DMS53 (cell line): ENCODE data around the gene PDSS2.

ENCODE experiments used
- DNase-seq: peaks from one replicate; lab custom pipeline; 2025; lab: John Stamatoyannopoulos, UW

PDSS2 gene

GRCh38 chr6:107267634-107268033 is 191.7 kb downstream of the PDSS2 start:
- no peak for DNase-seq

- no peak for DNase-seq
Measured at GRCh38 chr6:107267006-107267405, 192.4 kb downstream of the PDSS2 start.

GRCh38 chr6:107266563-107266962 is 192.8 kb downstream of the PDSS2 start:
- DNase-seq, result no peak

- DNase-seq, result peak; percentile 90
Measured at GRCh38 chr6:107264357-107264840, 195.0 kb downstream of the PDSS2 start.

- no peak for DNase-seq
Measured at GRCh38 chr6:107259951-107260350, 199.4 kb downstream of the PDSS2 start.

GRCh38 chr6:107248147-107248546 is 211.2 kb downstream of the PDSS2 start:
- no peak for DNase-seq

- DNase-seq, result no peak
Measured at GRCh38 chr6:107246972-107247615, 212.3 kb downstream of the PDSS2 start.

GRCh38 chr6:107246249-107246971 is 213.0 kb downstream of the PDSS2 start:
- no peak for DNase-seq

GRCh38 chr6:107244742-107245480 is 214.5 kb downstream of the PDSS2 start:
- DNase-seq, result no peak

GRCh38 chr6:107244082-107244741 is 215.2 kb downstream of the PDSS2 start:
- DNase-seq, result no peak

GRCh38 chr6:107243471-107243870 is 215.9 kb downstream of the PDSS2 start:
- DNase-seq, result no peak

GRCh38 chr6:107237992-107238660 is 221.2 kb downstream of the PDSS2 start:
- no peak for DNase-seq

GRCh38 chr6:107235511-107235910 is 223.9 kb downstream of the PDSS2 start:
- DNase-seq, result no peak

GRCh38 chr6:107235007-107235406 is 224.4 kb downstream of the PDSS2 start:
- DNase-seq, result no peak

GRCh38 chr6:107231243-107231642 is 228.1 kb downstream of the PDSS2 start:
- DNase-seq, result no peak

GRCh38 chr6:107230448-107230847 is 228.9 kb downstream of the PDSS2 start:
- no peak for DNase-seq

- no peak for DNase-seq
Measured at GRCh38 chr6:107230024-107230423, 229.3 kb downstream of the PDSS2 start.

GRCh38 chr6:107228754-107229153 is 230.6 kb downstream of the PDSS2 start:
- DNase-seq, result no peak

GRCh38 chr6:107221519-107221918 is 237.8 kb downstream of the PDSS2 start:
- DNase-seq, result no peak

GRCh38 chr6:107219851-107220250 is 239.5 kb downstream of the PDSS2 start:
- no peak for DNase-seq

- DNase-seq, result no peak
Measured at GRCh38 chr6:107218142-107218541, 241.2 kb downstream of the PDSS2 start.

- DNase-seq, result no peak
Measured at GRCh38 chr6:107217248-107217647, 242.1 kb downstream of the PDSS2 start.
